ENCODE measurements around the gene ITGA2. TPM values are rescaled to one million over a fixed set of nuclear protein-coding genes. Genes with fewer than 3 reads are reported as not detected.

Gene ITGA2
- total and polyA plus RNA-seq, 9 of the 15 experiments (the other 6 are each of a cell fraction or from before 2014, with no cell fraction given): 0.01 to 0.09 (median 0.03) TPM; not detected in 5

- ChIA-PET POLR2A (interaction anchor here (0.6 kb wide), 1 partner anchor 27 kb away, joined by 3 read pairs; no protein-coding TSS in a partner anchor), CTCF (ENCODE audit: low intra/inter-chr PET ratio) (no interaction called here)
- no peak overlapping the region for H3K9ac ChIP-seq (ENCODE audit: insufficient read depth in 1 of 2, low read depth in 2 of 2, low read length in 2 of 2)
- TF ChIP-seq ZNF121 (CRISPR knock-in tag; conservative IDR thresholded peaks at IDR 0.05): no peak
- no peak for TF ChIP-seq RCOR1 (IDR thresholded peaks at IDR 0.05; ENCODE audit: borderline replicate concordance in 1 of 2, low read depth in 2 of 2, low read length in 2 of 2)
- TF ChIP-seq TFE3 (CRISPR knock-in tag; IDR thresholded peaks at IDR 0.05): no peak
- TF ChIP-seq SFPQ (IDR thresholded peaks at IDR 0.05; ENCODE audit: low read depth, low read length): no peak
- peak; percentile 82 for TF ChIP-seq ZNF316 (IDR thresholded peaks at IDR 0.05)
- no peak for TF ChIP-seq CBFA2T2 (conservative IDR thresholded peaks at IDR 0.05)
- no peak for TF ChIP-seq GTF2F1 (IDR thresholded peaks at IDR 0.05; ENCODE audit: low read depth, low read length)
- TF ChIP-seq NR3C1 (CRISPR knock-in tag; IDR thresholded peaks at IDR 0.05): no peak
- no peak for TF ChIP-seq ZNF146 (CRISPR knock-in tag; IDR thresholded peaks at IDR 0.05; ENCODE audit: unreplicated experiment)
- TF ChIP-seq MEF2D (tag; conservative IDR thresholded peaks at IDR 0.05; ENCODE audit: low read depth): no peak
- TF ChIP-seq DACH1 (IDR thresholded peaks at IDR 0.05; ENCODE audit: partially characterized antibody): no peak
- TF ChIP-seq MAFF (IDR thresholded peaks at IDR 0.05; ENCODE audit: low read length): peak; percentile 71; the same call in 1 of the 2 replicates
- TF ChIP-seq MAFK (IDR thresholded peaks at IDR 0.05; ENCODE audit: low read length): peak; percentile 60; the same call in 1 of the 2 replicates
- TF ChIP-seq RREB1 (CRISPR knock-in tag; IDR thresholded peaks at IDR 0.05): no peak
- TF ChIP-seq CBX1 (IDR thresholded peaks at IDR 0.05; ENCODE audit: low read depth): no peak
- no peak for TF ChIP-seq PHB (CRISPR knock-in tag; IDR thresholded peaks at IDR 0.05)
Measured at GRCh38 chr5:53055365-53055764, 66.2 kb downstream of the ITGA2 start.

More at GRCh38 chr5:53055365-53055764, 66.2 kb downstream of the ITGA2 start:
- FAIRE-seq (no peak), DNase-seq (ENCODE audit: extremely low read depth in 1 of 4, low spot score in 3 of 4) (no peak), ATAC-seq (no peak)
- no peaks in the 10 kb centered on the region for H3K79me2 ChIP-seq (ENCODE audit: control insufficient read depth, insufficient read depth, low read length)
- no peaks in the 10 kb centered on the region; a peak in 2 of 5 replicates for H3K27me3 ChIP-seq (ENCODE audit: control insufficient read depth in 2 of 2, insufficient read depth in 2 of 2, low read length in 2 of 2)
- H3K9me1 ChIP-seq (ENCODE audit: control insufficient read depth, insufficient read depth, low read length): no peaks in the 10 kb centered on the region
- H3K27ac ChIP-seq (ENCODE audit: extremely low read depth, low read depth, low read length): no peak overlapping the region
- BruUV-seq (replicated peaks): no TSS peak
- H3K4me3 ChIP-seq: no peak overlapping the region
- WGBS (ENCODE audit: insufficient coverage, low coverage, missing lambda C conversion rate): 1% methylated on average over 5 of the region's 5 CpGs
- no peak overlapping the region for H2AFZ ChIP-seq (ENCODE audit: low read depth, low read length)
- intact Hi-C loops (cut with micrococcal nuclease) (no loop called here), in situ Hi-C loops (cut with MboI) (no loop called here)
- no peaks in the 10 kb centered on the region for H3K36me3 ChIP-seq (ENCODE audit: control insufficient read depth, insufficient read depth, low read length)
- H3K4me1 ChIP-seq (replicated peaks in 1 of 2; ENCODE audit: control insufficient read depth in 2 of 2, insufficient read depth in 2 of 2, low read length in 2 of 2): no peaks in the 10 kb centered on the region
- H4K20me1 ChIP-seq (replicated peaks; ENCODE audit: control insufficient read depth, insufficient read depth, low read length): no peaks in the 10 kb centered on the region
- no peaks in the 10 kb centered on the region for H3K9me3 ChIP-seq (replicated peaks; ENCODE audit: control insufficient read depth, insufficient read depth, low read depth, low read length)
- no peak overlapping the region for H3K4me2 ChIP-seq (ENCODE audit: insufficient read depth, low read length)

Measured in K562 (cell line).